Erythroblast (primary cell): ENCODE data around the gene IDUA.

Source experiments
- GATA1 ChIP-seq: IDR thresholded peaks from 2 replicates; pipeline ENCODE4 v1.6.1; 2011; ENCODE audit warnings: low read depth, mild to moderate bottlenecking, control low read depth, low read length, moderate library complexity
- POLR2A ChIP-seq: IDR thresholded peaks from 2 replicates; pipeline ENCODE4 v1.6.1; 2011; ENCODE audit warnings: mild to moderate bottlenecking, low read length

DNA sequence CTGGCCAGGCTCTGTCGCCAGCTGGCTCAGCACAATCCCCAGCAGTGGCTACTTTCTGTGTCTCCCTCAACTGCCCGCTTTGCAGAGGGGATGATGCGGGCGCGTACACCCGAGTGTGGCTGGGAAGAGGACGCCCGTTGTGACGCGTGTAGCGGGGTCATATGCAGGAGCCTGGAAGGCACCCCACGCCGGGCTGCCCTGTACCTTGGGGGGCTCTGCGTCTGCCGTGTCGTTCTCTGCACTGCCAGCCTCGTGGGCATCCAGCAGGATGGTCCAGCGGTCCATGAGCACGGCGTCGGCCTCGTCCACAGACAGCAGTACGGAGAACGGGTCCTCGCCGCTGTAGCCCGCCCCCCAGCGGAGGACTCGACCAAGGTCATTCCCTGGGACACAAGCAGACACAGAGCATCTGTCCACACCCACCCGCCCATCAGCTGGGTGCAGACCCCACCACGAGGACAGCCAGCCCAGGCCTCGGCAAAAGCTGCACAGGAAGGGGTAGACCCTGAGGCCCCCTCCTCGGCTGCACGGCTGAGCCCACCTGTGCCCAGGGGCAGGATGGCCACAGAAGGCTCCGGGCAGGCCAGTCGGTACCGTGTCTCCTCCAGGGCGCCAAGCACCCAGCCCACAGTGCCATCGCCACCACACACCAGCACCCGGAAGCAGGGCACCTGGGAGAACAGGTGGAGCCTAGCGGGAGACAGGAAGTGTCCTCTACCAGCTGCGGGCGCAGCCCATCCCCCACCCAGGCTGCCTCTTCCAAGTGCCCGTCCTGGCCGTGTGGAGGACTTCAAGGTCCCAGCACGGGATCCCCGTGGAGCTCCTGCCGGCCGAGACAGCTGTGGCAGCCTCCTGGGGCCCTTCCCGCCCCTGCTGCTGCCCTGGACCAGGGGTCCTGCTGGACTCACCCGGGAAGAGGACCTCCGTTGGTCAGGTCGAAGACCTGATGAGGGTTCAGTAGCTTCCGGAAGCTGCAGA lies 24.3 kb upstream of the IDUA start:
- no peak for TF ChIP-seq POLR2A
- no peak for TF ChIP-seq GATA1
